Heart left ventricle (tissue), 13 donors: ENCODE results near the gene CENPO.

Source experiments
- POLR2A ChIP-seq, 2 donors: fragments of 450-650 bp; IDR thresholded peaks; one replicate each; pipeline ENCODE4 v1.6.1; 2017; ENCODE audit warnings: antibody characterized with exemption in 2 of 2, mild to moderate bottlenecking in 2 of 2, moderate library complexity in 2 of 2
- TF ChIP-seq, protein P1 (sequence below), 12 donors: fragments of 200-600 bp; sonication (generic) in 4 of 12; IDR thresholded peaks; one replicate each; pipeline versions ENCODE4 v1.5.0 to v1.8.0; 2018 to 2022; ENCODE audit warnings: antibody characterized with exemption in 12 of 12, mild to moderate bottlenecking in 5 of 12
- donor health status: ischemic (EF 13 %, LVEDD 7.1; RV severe dilation, severe dysfunction).
- donor health status: DM: no; HTN: yes; CAD: no.
- donor health status: DM: no; HTN: no; CAD: no.
- donor health status: ischemic (EF 25% LVEDD 6.9; RV normal size, moderate dysfunction).
- donor health status: ischemic (EF 25% LVEDD 5.7; RV mildly dilated, moderate dysfunction).
- donor health status: ischemic (EF 35%, LVEDD 5.7; RV mildly dilated, moderate dysfunction).
- donor health status: nonischemic (EF 11% LVEDD 7.7; RV severe dilation, severe dysfunction).
- donor health status: DM: yes; HTN: yes; CAD: no.
- donor health status: PGD.
- donor health status: ischemic (EF 29% LVEDD 5.4; RV normal size, mild dysfunction).
- donor health status: nonischemic (EF 23%, LVEDD 6.1; RV moderate dilation, normal function).

DNA sequence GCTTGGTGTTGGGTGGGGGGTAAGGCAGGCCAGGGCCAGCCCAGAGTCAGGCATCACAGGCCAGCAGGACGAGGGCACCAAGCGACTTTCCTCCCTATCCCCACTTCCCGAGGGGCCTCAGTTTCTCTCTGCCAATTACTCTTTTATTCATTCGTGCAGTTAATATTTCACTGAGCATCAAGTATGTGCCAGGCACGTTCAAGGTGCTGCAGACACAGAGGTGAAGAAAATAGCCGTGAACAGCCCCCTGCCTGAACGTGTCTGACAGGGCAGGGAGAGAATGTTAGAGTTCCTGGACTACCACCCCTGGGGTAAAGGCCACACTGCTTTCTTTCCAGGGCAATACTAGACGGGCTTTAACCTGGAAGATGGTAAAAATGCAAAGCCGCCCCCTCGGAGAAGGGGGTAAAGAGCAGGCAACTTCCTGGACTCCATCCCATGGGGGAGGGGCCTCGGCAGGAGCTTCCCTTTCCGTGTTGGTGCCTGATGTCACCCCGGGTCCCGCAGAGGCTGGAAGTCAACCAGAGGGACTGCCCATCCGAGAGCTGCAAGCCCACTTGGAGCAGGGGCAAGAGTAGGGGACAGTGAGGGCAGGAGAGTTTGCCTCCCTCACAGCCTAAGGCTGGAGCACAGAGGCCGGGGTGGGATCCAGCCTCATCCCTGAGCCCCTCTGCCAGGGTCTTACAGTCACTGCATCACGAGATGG, 47.1 kb downstream of the CENPO start:
- TF ChIP-seq, protein P1, sequence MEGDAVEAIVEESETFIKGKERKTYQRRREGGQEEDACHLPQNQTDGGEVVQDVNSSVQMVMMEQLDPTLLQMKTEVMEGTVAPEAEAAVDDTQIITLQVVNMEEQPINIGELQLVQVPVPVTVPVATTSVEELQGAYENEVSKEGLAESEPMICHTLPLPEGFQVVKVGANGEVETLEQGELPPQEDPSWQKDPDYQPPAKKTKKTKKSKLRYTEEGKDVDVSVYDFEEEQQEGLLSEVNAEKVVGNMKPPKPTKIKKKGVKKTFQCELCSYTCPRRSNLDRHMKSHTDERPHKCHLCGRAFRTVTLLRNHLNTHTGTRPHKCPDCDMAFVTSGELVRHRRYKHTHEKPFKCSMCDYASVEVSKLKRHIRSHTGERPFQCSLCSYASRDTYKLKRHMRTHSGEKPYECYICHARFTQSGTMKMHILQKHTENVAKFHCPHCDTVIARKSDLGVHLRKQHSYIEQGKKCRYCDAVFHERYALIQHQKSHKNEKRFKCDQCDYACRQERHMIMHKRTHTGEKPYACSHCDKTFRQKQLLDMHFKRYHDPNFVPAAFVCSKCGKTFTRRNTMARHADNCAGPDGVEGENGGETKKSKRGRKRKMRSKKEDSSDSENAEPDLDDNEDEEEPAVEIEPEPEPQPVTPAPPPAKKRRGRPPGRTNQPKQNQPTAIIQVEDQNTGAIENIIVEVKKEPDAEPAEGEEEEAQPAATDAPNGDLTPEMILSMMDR (IDR thresholded peaks at IDR 0.05): no peak
- TF ChIP-seq POLR2A (IDR thresholded peaks at IDR 0.05): no peak
